ENCODE measurements around the gene PLEKHA6. TPM values are rescaled to one million over a fixed set of nuclear protein-coding genes. Genes with fewer than 3 reads are reported as not detected.

The PLEKHA6 gene
- total and polyA plus RNA-seq, 2 experiments from 2014 or later, result 2.8 to 6.2 TPM

DNA sequence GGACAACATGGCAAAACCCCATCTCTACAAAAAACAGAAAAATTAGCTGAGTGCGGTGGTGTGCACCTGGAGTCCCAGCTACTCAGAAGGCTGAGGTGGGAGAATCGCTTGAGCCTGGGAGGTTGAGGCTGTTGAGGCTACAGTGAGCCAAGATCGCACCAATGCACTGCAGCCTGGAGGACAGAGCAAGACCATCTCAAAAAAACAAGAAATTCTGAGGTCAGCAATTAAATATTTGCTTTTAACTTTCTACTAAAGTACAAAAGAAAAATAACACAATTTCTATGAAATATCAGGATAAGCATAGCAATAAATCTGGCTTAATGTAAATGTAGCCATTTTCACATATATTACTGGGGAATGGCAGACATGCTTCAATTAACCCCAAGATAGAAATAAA, 42.0 kb upstream of the PLEKHA6 start (continued):
- TF ChIP-seq ETS1 (IDR thresholded peaks at IDR 0.05), result no peak
- TF ChIP-seq ZNF114 (CRISPR knock-in tag; IDR thresholded peaks at IDR 0.05), result no peak

- Histone ChIP-seq H3K4me3 (no peak overlapping the region), H3K9me2 (ENCODE audit: insufficient read depth) (no peaks in the 10 kb centered on the region), H3K4me1 (ENCODE audit: insufficient read depth) (no peaks in the 10 kb centered on the region), H3F3A (replicated peaks; ENCODE audit: low read depth) (0 out of 2 replicates have a peak, but pooled peaks cover 6% of the 10 kb centered on the region), H3K79me2 (replicated peaks; ENCODE audit: insufficient read depth) (peaks cover 28% of the 10 kb centered on the region), H3K27ac (ENCODE audit: low read depth) (no peak overlapping the region; the same call in 1 of the 2 replicates), H3K27me3 (ENCODE audit: insufficient read depth) (no peaks in the 10 kb centered on the region), H2AFZ (no peak overlapping the region), H4K20me1 (replicated peaks; ENCODE audit: insufficient read depth) (peaks cover 28% of the 10 kb centered on the region), H3K4me2 (no peak overlapping the region), H3K36me3 (ENCODE audit: insufficient read depth) (peaks cover 21% of the 10 kb centered on the region)
- H3K27me3 Mint-ChIP-seq (ENCODE audit: insufficient read depth, low read depth, poor library complexity), result peaks cover 8% of the 10 kb centered on the region
- H3K36me3 Mint-ChIP-seq (ENCODE audit: low read depth), result peaks cover 46% of the 10 kb centered on the region; the same call in 2 of the 3 replicates
- H3K27ac Mint-ChIP-seq, result no peak overlapping the region
- no peak overlapping the region for H3K4me3 Mint-ChIP-seq
- no peaks in the 10 kb centered on the region; the same call in 1 of the 3 replicates for H3K4me1 Mint-ChIP-seq
- ATAC-seq (no peak), DNase-seq (ENCODE audit: low spot score) (no peak)
- H3K9me3 Mint-ChIP-seq, result no peaks in the 10 kb centered on the region
- TF ChIP-seq, protein P1, sequence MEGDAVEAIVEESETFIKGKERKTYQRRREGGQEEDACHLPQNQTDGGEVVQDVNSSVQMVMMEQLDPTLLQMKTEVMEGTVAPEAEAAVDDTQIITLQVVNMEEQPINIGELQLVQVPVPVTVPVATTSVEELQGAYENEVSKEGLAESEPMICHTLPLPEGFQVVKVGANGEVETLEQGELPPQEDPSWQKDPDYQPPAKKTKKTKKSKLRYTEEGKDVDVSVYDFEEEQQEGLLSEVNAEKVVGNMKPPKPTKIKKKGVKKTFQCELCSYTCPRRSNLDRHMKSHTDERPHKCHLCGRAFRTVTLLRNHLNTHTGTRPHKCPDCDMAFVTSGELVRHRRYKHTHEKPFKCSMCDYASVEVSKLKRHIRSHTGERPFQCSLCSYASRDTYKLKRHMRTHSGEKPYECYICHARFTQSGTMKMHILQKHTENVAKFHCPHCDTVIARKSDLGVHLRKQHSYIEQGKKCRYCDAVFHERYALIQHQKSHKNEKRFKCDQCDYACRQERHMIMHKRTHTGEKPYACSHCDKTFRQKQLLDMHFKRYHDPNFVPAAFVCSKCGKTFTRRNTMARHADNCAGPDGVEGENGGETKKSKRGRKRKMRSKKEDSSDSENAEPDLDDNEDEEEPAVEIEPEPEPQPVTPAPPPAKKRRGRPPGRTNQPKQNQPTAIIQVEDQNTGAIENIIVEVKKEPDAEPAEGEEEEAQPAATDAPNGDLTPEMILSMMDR (conservative IDR thresholded peaks at IDR 0.05; ENCODE audit: low read depth in 2 of 2), result no peak
- TF ChIP-seq ZNF331 (CRISPR knock-in tag; IDR thresholded peaks at IDR 0.05; ENCODE audit: low read depth) (no peak), STAT1 (IDR thresholded peaks at IDR 0.05; ENCODE audit: unreplicated experiment) (no peak), ZNF114 (CRISPR knock-in tag; IDR thresholded peaks at IDR 0.05) (no peak), NANOG (IDR thresholded peaks at IDR 0.05; ENCODE audit: borderline replicate concordance) (no peak), EZH2 (IDR thresholded peaks at IDR 0.05; ENCODE audit: low read depth, unreplicated experiment) (no peak), POLR2AphosphoS5 (IDR thresholded peaks at IDR 0.05; ENCODE audit: low read depth) (no peak), JUNB (IDR thresholded peaks at IDR 0.05; ENCODE audit: unreplicated experiment) (no peak)
- TF ChIP-seq, protein P2, sequence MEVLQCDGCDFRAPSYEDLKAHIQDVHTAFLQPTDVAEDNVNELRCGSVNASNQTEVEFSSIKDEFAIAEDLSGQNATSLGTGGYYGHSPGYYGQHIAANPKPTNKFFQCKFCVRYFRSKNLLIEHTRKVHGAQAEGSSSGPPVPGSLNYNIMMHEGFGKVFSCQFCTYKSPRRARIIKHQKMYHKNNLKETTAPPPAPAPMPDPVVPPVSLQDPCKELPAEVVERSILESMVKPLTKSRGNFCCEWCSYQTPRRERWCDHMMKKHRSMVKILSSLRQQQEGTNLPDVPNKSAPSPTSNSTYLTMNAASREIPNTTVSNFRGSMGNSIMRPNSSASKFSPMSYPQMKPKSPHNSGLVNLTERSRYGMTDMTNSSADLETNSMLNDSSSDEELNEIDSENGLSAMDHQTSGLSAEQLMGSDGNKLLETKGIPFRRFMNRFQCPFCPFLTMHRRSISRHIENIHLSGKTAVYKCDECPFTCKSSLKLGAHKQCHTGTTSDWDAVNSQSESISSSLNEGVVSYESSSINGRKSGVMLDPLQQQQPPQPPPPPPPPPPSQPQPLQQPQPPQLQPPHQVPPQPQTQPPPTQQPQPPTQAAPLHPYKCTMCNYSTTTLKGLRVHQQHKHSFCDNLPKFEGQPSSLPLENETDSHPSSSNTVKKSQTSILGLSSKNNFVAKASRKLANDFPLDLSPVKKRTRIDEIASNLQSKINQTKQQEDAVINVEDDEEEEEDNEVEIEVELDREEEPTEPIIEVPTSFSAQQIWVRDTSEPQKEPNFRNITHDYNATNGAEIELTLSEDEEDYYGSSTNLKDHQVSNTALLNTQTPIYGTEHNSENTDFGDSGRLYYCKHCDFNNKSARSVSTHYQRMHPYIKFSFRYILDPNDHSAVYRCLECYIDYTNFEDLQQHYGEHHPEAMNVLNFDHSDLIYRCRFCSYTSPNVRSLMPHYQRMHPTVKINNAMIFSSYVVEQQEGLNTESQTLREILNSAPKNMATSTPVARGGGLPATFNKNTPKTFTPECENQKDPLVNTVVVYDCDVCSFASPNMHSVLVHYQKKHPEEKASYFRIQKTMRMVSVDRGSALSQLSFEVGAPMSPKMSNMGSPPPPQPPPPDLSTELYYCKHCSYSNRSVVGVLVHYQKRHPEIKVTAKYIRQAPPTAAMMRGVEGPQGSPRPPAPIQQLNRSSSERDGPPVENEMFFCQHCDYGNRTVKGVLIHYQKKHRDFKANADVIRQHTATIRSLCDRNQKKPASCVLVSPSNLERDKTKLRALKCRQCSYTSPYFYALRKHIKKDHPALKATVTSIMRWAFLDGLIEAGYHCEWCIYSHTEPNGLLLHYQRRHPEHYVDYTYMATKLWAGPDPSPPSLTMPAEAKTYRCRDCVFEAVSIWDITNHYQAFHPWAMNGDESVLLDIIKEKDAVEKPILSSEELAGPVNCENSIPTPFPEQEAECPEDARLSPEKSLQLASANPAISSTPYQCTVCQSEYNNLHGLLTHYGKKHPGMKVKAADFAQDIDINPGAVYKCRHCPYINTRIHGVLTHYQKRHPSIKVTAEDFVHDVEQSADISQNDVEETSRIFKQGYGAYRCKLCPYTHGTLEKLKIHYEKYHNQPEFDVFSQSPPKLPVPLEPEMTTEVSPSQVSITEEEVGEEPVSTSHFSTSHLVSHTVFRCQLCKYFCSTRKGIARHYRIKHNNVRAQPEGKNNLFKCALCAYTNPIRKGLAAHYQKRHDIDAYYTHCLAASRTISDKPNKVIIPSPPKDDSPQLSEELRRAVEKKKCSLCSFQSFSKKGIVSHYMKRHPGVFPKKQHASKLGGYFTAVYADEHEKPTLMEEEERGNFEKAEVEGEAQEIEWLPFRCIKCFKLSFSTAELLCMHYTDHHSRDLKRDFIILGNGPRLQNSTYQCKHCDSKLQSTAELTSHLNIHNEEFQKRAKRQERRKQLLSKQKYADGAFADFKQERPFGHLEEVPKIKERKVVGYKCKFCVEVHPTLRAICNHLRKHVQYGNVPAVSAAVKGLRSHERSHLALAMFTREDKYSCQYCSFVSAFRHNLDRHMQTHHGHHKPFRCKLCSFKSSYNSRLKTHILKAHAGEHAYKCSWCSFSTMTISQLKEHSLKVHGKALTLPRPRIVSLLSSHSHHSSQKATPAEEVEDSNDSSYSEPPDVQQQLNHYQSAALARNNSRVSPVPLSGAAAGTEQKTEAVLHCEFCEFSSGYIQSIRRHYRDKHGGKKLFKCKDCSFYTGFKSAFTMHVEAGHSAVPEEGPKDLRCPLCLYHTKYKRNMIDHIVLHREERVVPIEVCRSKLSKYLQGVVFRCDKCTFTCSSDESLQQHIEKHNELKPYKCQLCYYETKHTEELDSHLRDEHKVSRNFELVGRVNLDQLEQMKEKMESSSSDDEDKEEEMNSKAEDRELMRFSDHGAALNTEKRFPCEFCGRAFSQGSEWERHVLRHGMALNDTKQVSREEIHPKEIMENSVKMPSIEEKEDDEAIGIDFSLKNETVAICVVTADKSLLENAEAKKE (CRISPR knock-in tag; IDR thresholded peaks at IDR 0.05), result no peak
- TF ChIP-seq, protein P3, sequence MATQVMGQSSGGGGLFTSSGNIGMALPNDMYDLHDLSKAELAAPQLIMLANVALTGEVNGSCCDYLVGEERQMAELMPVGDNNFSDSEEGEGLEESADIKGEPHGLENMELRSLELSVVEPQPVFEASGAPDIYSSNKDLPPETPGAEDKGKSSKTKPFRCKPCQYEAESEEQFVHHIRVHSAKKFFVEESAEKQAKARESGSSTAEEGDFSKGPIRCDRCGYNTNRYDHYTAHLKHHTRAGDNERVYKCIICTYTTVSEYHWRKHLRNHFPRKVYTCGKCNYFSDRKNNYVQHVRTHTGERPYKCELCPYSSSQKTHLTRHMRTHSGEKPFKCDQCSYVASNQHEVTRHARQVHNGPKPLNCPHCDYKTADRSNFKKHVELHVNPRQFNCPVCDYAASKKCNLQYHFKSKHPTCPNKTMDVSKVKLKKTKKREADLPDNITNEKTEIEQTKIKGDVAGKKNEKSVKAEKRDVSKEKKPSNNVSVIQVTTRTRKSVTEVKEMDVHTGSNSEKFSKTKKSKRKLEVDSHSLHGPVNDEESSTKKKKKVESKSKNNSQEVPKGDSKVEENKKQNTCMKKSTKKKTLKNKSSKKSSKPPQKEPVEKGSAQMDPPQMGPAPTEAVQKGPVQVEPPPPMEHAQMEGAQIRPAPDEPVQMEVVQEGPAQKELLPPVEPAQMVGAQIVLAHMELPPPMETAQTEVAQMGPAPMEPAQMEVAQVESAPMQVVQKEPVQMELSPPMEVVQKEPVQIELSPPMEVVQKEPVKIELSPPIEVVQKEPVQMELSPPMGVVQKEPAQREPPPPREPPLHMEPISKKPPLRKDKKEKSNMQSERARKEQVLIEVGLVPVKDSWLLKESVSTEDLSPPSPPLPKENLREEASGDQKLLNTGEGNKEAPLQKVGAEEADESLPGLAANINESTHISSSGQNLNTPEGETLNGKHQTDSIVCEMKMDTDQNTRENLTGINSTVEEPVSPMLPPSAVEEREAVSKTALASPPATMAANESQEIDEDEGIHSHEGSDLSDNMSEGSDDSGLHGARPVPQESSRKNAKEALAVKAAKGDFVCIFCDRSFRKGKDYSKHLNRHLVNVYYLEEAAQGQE (IDR thresholded peaks at IDR 0.05; ENCODE audit: unreplicated experiment), result no peak
Measured at GRCh38 chr1:204400882-204401510, 41.3 kb upstream of the PLEKHA6 start.

All from GM23338 (cell line).